Smooth muscle cell of the brain vasculature (primary cell): ENCODE measurements around the gene MAN2A1.
"Not testable (repeated sequence)": the region's sequence is repeated elsewhere in the genome, so short reads cannot be mapped to it uniquely, and the experiment has no call there.

Experiments used
- DNase-seq: peaks from one replicate; pipeline ENCODE4 v3.0.0-alpha.2; 2012; ENCODE audit warnings: low read depth, low spot score

MAN2A1 gene

GRCh38 chr5:109866051-109866450 lies 176.3 kb downstream of the MAN2A1 start:
- no peak for DNase-seq

- no peak for DNase-seq
These were observed 179.0 kb downstream of the MAN2A1 start for GRCh38 chr5:109868737-109869136.

- no peak for DNase-seq
These were observed 184.0 kb downstream of the MAN2A1 start for GRCh38 chr5:109873687-109874086.

GRCh38 chr5:109874108-109874507 lies 184.4 kb downstream of the MAN2A1 start:
- no peak for DNase-seq

- DNase-seq: no peak
These were observed 186.5 kb downstream of the MAN2A1 start for GRCh38 chr5:109876030-109876725.

GRCh38 chr5:109876941-109877669 lies 187.4 kb downstream of the MAN2A1 start:
- DNase-seq: no peak

GRCh38 chr5:109877670-109878045 lies 187.9 kb downstream of the MAN2A1 start:
- DNase-seq: no peak

DNA sequence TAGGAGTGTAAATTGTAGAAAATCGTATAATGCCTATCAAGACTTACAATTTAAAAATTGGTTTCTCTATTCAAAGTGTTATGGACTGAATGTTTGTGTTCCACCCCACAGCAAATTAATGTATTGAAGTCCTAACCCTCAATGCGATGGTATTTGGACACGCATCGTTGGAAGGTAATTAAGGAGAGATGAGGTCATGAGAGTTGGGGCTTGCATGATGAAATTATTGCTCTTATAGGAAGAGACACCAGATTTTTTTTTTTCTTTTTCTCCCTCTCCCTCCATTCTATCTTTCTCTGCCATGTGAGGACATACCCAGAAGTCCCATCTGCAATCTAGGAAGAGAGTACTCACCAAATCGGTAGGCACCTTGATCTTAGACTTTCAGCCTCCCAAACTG lies 189.2 kb downstream of the MAN2A1 start:
- no peak for DNase-seq

DNA sequence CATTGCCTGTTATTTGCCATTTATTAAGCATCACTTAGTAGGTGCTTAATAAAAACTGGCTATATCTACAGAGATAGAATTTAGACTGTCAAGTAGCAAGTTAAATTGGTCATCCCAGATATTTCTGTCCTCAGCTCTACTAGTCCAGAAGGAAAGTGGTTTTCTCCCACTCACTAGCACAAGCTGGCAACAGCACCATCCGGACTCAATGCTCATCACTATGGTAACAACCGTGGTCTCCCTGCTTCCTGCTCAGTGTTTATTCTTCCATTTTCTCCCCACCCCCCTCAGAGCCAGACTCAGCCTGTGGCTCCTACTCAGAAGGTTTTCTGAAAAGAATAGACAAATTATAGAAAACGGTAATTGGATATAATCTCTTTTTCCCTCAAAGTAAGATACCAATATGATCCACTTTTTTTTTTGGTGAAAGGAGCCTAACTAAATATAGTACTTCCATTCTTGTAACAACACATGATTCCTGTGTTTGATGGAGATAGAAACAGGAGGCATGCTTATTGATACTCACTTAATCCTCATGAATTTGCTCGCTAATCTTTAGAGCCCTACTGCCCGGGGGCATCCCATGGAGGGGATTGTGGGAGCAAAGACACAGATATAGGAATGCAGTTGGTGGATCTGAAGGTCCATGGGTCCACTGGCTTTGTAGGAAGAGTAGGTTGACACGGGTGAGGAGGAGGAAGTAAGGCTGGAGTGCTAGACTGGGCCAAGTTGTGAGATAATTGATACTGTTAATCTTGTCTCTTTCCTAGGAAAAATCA lies 191.4 kb downstream of the MAN2A1 start:
- DNase-seq: no peak

GRCh38 chr5:109882546-109882945 lies 192.8 kb downstream of the MAN2A1 start:
- no peak for DNase-seq

GRCh38 chr5:109884676-109885075 lies 194.9 kb downstream of the MAN2A1 start:
- DNase-seq: no peak

GRCh38 chr5:109885205-109885604 lies 195.5 kb downstream of the MAN2A1 start:
- no peak for DNase-seq

DNA sequence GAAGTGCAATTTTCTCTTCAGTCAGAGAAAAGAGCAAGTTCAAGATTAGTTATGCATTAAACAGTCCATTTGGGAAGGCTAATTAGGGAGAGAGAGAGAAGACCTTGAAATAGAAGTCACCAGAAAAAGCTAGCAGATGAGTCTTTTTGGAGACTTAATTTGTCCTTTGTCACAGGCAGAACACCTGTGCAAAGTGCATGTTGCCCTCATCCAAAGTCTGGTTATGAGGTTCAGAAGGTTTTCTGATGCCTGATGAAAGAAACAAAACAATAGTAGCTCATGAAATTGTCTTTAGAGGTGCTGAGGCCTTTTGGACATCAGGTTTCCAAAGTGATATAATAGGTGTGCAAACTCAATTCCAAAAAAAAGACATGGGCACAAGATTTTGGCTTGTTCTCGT lies 199.3 kb downstream of the MAN2A1 start:
- no peak for DNase-seq

DNA sequence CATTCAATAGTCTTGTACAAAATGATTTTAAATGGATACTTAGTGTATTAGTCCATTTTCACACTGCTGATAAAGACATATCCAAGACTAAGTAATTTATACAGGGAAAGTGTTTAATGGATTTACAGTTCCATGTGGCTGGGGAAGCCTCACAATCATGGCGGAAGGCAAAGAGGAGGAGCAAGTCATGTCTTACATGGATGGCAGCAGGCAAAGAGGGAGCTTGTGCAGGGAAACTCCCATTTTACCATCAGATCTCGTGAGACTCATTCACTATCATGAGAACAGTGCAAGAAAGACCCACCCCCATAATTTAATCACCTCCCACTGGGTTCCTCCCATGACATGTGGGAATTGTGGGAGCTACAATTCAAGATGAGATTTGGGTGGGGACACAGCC lies 203.5 kb downstream of the MAN2A1 start:
- not testable (repeated sequence) for DNase-seq

- DNase-seq: no peak
These were observed 208.8 kb downstream of the MAN2A1 start for GRCh38 chr5:109898269-109899162.

- DNase-seq: no peak
These were observed 209.4 kb downstream of the MAN2A1 start for GRCh38 chr5:109899163-109899535.

GRCh38 chr5:109900461-109900860 lies 210.7 kb downstream of the MAN2A1 start:
- no peak for DNase-seq

GRCh38 chr5:109900911-109901627 lies 211.3 kb downstream of the MAN2A1 start:
- DNase-seq: no peak

- DNase-seq: no peak
These were observed 211.9 kb downstream of the MAN2A1 start for GRCh38 chr5:109901628-109901981.

- no peak for DNase-seq
These were observed 213.3 kb downstream of the MAN2A1 start for GRCh38 chr5:109903061-109903460.

DNA sequence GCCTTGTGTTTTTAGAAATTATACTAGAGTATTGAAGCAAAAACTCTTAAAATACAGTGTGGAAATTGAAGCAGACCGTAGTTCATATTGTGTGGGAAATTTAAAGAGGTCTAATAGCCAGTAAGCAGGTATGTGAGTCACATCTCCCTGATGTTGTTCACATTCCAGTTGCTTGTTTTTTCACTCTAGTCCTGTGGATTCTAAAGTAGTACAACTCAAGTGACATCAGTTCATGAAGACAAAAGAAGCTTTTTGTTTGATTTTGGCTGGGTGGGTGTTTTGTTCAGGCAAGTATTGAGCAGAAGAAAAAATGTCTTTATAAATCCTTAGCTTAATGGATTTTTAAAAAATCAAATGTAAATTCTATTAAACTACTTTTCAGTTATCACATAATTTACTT lies 216.2 kb downstream of the MAN2A1 start:
- DNase-seq: no peak
